Body of pancreas (tissue), 4 donors: Measurements from ENCODE around the gene NOB1. TPM values are rescaled to one million over a fixed set of nuclear protein-coding genes. Genes with fewer than 3 reads are reported as not detected.
"Not testable (repeated sequence)": the region's sequence is repeated elsewhere in the genome, so short reads cannot be mapped to it uniquely, and the experiment has no call there.

Source experiments
- ATAC-seq: fragments of 150-250 bp; one replicate; pipeline ENCODE4 v1.9.1; 2016
- DNase-seq, 4 donors: peaks; one replicate each; pipeline ENCODE4 v3.0.0-alpha.2; 2019
- H3K27ac ChIP-seq, 4 donors: fragments of 200-600 bp; sonication (generic); 1 replicate in 3 of 4; 2 replicates in 1 of 4; pipeline versions ENCODE4 v1.5.1 to v1.6.1; 2016 to 2019; ENCODE audit warnings: mild to moderate bottlenecking in 1 of 4, mixed read lengths in 1 of 4, moderate library complexity in 1 of 4
- H3K27me3 ChIP-seq, 2 donors: fragments of 200-600 bp; sonication (generic); one replicate each; pipeline ENCODE4 v1.6.0; 2016; ENCODE audit warnings: mild to moderate bottlenecking in 1 of 2
- H3K36me3 ChIP-seq, 2 donors: fragments of 200-600 bp; sonication (generic); replicated peaks in 1 of 2; 2 replicates each; pipeline ENCODE4 v1.5.1; 2016; ENCODE audit warnings: low read depth in 2 of 2; ENCODE audit not compliant: insufficient read depth in 1 of 2
- H3K4me1 ChIP-seq: fragments of 200-600 bp; sonication (generic); one replicate; pipeline ENCODE4 v1.6.0; 2016
- H3K4me3 ChIP-seq, 2 donors: fragments of 200-600 bp; sonication (generic); 1 replicate in 1 of 2; 2 replicates in 1 of 2; pipeline ENCODE4 v1.5.1; 2016 to 2019
- H3K9me3 ChIP-seq, 3 donors: fragments of 200-600 bp; sonication (generic); 1 replicate in 2 of 3; 2 replicates in 1 of 3; pipeline ENCODE4 v1.5.1; 2016
- POLR2A ChIP-seq, 3 donors: fragments of 450-650 bp; IDR thresholded peaks; one replicate each; pipeline ENCODE4 v1.6.1; 2016; ENCODE audit warnings: antibody characterized with exemption in 3 of 3, mild to moderate bottlenecking in 2 of 3
- WGBS, 2 donors: methylation state at CpG; one replicate each; pipeline ENCODE4 v1.1.5; 2017; 5-methylcytosine and 5-hydroxymethylcytosine counted together
- intact Hi-C: fragments of 100-400 bp; cut with DNase I; formaldehyde crosslinking; loops from one replicate; pipeline ENCODE4 v1.15.1; 2023
- total RNA-seq, 2 donors: library from RNA; depleted of rRNA; stranded (reverse); fragments of >200 nt; gene quantifications; one replicate each; pipeline ENCODE4 v1.1.0, GENCODE V29; 2016
- TF ChIP-seq, protein P1 (sequence below), 7 experiments: fragments of 450-650 bp in 4 of 7; fragments of 200-600 bp in 3 of 7; sonication (generic) in 3 of 7; IDR thresholded peaks; one replicate each; pipeline ENCODE4 v1.5.1; 2016 to 2019; ENCODE audit warnings: antibody characterized with exemption in 7 of 7

The NOB1 gene
- total RNA-seq, 2 donors from 2014 or later = 28.0 to 69.0 TPM

DNA sequence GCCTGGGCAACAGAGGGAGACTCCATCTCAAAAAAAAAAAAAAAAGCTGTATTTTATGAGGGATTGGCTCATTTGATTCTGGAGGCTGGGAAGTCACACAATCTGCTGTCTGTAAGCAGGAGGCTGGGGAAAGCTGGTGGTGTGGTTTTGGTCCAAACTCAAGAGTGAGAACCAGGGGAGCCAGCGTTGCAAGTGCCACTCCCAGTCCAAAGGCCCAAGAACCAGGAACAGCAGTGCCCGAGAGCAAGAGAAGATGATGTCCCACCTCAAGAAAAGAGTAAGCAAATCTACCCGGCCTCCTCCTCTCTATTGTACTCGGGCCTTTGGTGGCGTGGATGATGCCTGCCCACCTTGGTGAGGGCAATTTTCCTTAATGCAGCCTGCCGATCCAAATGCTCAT is 22.6 kb downstream of the NOB1 start:
- H3K4me1 ChIP-seq = peaks cover 2% of the 10 kb centered on the region
- no peaks in the 10 kb centered on the region for H3K27me3 ChIP-seq
- no peak for TF ChIP-seq POLR2A (IDR thresholded peaks at IDR 0.05)
- TF ChIP-seq, protein P1, sequence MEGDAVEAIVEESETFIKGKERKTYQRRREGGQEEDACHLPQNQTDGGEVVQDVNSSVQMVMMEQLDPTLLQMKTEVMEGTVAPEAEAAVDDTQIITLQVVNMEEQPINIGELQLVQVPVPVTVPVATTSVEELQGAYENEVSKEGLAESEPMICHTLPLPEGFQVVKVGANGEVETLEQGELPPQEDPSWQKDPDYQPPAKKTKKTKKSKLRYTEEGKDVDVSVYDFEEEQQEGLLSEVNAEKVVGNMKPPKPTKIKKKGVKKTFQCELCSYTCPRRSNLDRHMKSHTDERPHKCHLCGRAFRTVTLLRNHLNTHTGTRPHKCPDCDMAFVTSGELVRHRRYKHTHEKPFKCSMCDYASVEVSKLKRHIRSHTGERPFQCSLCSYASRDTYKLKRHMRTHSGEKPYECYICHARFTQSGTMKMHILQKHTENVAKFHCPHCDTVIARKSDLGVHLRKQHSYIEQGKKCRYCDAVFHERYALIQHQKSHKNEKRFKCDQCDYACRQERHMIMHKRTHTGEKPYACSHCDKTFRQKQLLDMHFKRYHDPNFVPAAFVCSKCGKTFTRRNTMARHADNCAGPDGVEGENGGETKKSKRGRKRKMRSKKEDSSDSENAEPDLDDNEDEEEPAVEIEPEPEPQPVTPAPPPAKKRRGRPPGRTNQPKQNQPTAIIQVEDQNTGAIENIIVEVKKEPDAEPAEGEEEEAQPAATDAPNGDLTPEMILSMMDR (IDR thresholded peaks at IDR 0.05) = no peak
- DNase-seq (no peak), ATAC-seq (no peak)
- no peaks in the 10 kb centered on the region for H3K9me3 ChIP-seq
- WGBS, 2 donors = 88 to 93% methylated on average over 5 to 6 of the region's 6 CpGs
- no peak overlapping the region for H3K4me3 ChIP-seq
- no peak overlapping the region for H3K27ac ChIP-seq
- intact Hi-C loops = no loop called here
- no peaks in the 10 kb centered on the region for H3K36me3 ChIP-seq

DNA sequence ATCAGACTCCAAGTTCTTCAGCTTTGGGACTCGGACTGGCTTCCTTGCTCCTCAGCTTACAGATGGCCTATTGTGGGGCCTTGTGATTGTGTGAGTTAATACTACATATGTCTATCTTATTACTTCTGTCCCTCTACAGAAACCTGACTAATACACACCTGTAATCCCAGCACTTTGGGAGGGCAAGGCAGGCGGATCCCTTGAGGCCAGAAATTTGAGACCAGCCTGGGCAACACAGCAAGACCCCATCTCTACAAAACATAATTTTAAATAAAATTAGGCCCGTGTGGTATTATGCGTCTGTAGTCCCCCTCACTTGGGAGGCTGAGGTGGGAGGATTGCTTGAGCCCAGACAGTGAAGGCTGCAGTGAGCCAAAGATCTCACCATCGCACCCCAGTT is 23.4 kb downstream of the NOB1 start:
- H3K36me3 ChIP-seq, intact Hi-C loops, H3K27ac ChIP-seq, H3K4me3 ChIP-seq, DNase-seq, H3K4me1 ChIP-seq, H3K27me3 ChIP-seq, ATAC-seq, H3K9me3 ChIP-seq: not testable (repeated sequence)
- WGBS, 2 donors = 88 to 95% methylated on average over 4 to 5 of the region's 5 CpGs

DNA sequence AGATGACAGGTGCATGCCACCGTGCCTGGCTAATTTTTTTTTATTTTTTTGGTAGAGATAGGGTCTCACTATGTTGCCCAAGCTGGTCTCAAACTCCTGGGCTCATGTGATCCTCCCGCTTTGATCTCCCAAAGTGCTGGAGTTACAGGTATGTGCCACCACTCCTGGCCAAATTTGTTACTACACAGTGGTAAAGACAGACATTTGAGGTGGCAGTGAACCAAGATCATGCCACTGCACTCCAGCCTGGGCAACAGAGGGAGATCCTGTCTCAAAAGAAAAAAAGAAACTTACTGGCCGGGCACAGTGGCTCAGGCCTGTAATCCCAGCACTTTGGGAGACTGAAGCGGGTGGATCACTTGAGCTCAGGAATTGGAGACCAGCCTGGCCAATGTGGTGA is 25.7 kb downstream of the NOB1 start:
- peaks cover 15% of the 10 kb centered on the region for H3K4me1 ChIP-seq
- ATAC-seq, H3K27ac ChIP-seq, DNase-seq, H3K36me3 ChIP-seq, H3K4me3 ChIP-seq, intact Hi-C loops, H3K27me3 ChIP-seq, H3K9me3 ChIP-seq: not testable (repeated sequence)
- 75 to 89% methylated on average over 3 to 4 of the region's 4 CpGs for WGBS, 2 donors

DNA sequence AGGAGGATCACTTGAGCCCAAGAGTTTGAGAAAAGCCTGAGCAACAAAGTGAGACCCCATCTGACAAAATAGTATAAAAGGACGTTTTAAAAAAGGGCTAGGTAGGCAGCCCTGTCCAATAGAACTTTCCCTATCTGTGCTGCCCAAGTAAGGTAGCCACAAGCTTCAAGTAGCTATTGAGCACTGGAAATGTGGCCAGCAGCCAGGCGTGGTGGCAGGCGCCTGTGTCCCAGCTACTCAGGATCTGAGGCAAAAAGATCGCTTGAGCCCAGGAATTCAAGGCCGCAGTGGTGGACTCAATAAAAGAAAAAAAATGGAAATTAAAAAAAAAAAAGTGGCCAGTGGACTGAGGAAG is 26.8 kb downstream of the NOB1 start:
- H3K36me3 ChIP-seq = no peaks in the 10 kb centered on the region
- peaks cover 15% of the 10 kb centered on the region for H3K4me1 ChIP-seq
- H3K27me3 ChIP-seq = no peaks in the 10 kb centered on the region
- no peak for ATAC-seq
- H3K4me3 ChIP-seq = no peak overlapping the region
- H3K9me3 ChIP-seq = no peaks in the 10 kb centered on the region
- intact Hi-C loops = no loop called here
- H3K27ac ChIP-seq = no peak overlapping the region
- peak in 1 of 4 donors; percentile 41 for DNase-seq
- WGBS, 2 donors = 60 to 78% methylated on average over 5 of the region's 5 CpGs
- TF ChIP-seq, protein P1 (IDR thresholded peaks at IDR 0.05) = no peak
- TF ChIP-seq POLR2A (IDR thresholded peaks at IDR 0.05) = no peak

DNA sequence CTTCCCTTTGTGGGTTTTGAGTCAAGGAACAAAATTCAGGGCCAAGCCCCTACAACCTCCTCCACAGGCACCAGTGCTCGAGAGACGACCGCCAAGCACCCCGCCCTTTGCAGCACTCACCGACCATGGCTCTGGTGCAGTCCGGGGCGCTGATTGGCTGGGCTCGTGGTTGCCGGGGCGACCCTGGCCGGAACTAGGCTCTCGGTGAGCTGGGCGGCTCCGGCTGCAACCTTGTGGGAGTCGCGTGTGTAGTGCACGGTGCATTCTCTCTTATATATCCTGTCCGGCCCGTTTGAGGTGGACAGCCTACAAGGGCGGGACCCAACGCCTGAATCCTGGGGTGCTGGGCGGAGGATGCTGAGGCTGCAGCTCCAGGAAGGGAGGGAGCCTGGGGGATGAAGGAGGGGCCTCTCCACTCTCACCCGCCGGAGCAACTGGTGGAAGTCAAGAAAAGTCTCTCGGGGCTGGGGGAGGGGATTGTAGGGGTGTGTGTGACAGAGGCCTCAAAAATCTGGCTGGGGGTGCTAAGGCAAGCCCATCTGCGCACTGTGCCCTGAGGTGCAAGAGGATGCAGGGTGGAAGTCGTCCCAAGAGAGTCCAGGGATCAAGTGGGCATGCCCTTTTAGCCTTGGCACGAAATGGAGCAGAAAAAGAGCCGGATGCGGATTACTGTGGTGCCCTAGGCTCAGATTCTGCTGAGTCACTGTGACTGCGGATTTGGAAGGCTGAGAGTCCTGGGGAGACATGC is 28.2 kb downstream of the NOB1 start, which contains the start of gene NQO1:
TSS of gene NQO1 (minus strand) at position 248 of the 748 bp plus-strand sequence. CDS start at position 127, 121 bp downstream.
- WGBS, 2 donors = 1 to 3% methylated on average over 7 to 31 of the region's 31 CpGs
- intact Hi-C loops = no loop called here
- H3K9me3 ChIP-seq = no peaks in the 10 kb centered on the region
- peaks cover 15% of the 10 kb centered on the region for H3K4me1 ChIP-seq
- no peaks in the 10 kb centered on the region for H3K36me3 ChIP-seq
- peak within 1 kb of the TSS; percentile 9 to 27 for H3K4me3 ChIP-seq
- peak; percentile 99 for ATAC-seq
- peak within 1 kb of the TSS; percentile 8 to 72 (median 54) for H3K27ac ChIP-seq
- TF ChIP-seq, protein P1 (IDR thresholded peaks at IDR 0.05) = no peak
- peak; percentile 23 to 65 (median 50) for TF ChIP-seq POLR2A (IDR thresholded peaks at IDR 0.05)
- H3K27me3 ChIP-seq = no peaks in the 10 kb centered on the region
- DNase-seq = peak; percentile 88 to 95 (median 92)
